Measurements from ENCODE around the gene MLYCD. TPM values are rescaled to one million over a fixed set of nuclear protein-coding genes. Genes with fewer than 3 reads are reported as not detected.

MLYCD gene
- 3.1 TPM for total RNA-seq

DNA sequence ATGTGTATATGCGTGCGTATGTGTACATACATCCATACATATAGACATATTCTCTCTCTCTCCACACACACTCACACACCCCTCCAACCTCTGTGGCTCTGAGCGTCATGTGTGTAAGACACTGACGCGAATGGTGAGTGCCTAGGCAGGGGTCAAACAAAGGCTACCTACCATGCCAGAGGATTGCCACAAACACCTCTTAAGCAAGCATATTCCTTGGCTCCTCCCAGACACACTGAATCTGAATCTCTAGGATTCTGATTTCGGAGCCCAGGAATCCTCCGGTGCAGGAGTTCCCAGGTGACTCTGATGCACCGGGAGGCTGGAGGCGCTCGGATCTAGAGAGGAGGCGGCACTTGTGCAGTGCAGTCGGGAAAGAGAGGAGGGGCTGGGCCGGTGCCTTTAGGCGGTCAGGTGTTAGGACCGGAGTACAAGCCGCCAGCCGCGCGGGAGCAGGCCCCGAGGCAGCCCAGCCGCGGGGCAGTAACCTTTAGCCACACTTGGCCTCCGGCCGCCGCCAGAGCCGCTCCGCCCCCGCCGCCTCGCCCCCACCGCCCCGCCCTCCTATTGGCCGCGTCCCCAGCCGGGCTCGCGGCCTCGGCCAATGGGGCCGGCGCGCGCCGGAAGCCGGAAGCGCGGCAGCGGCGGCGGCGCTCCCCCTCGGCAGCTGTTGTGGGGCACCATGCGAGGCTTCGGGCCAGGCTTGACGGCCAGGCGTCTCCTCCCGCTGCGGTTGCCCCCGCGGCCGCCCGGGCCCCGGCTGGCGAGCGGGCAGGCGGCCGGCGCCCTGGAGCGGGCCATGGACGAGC, at the start of gene MLYCD:
MLYCD (plus strand) TSS at position 653 of the 809 bp plus-strand sequence; CDS start at position 683, 30 bp downstream.
- DNase-seq, result peak; percentile 34

DNA sequence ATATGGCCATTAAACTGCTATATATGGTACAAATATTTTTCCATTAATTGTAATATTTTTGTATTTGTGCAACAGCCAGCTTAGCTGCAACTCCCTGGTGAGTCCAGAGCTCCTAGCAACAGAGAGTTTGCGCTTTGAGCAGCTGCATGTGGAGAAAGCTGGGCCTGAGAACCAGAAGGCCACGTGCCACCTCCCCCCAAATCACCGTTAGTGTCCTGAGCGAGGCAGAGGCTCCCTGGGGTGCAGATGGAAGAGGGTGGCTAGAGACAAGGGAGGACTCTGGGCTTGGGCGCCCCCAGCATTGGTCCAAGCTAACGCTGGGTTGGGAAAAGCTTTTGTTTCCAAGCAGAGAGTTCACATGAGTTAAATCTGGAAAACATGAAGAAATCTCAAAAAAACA, 49.5 kb upstream of the MLYCD start:
- DNase-seq, result no peak

- no peak for DNase-seq
Measured at GRCh38 chr16:83850947-83851346, 48.0 kb upstream of the MLYCD start.

- DNase-seq, result no peak
Measured at GRCh38 chr16:83851473-83851872, 47.4 kb upstream of the MLYCD start.

DNA sequence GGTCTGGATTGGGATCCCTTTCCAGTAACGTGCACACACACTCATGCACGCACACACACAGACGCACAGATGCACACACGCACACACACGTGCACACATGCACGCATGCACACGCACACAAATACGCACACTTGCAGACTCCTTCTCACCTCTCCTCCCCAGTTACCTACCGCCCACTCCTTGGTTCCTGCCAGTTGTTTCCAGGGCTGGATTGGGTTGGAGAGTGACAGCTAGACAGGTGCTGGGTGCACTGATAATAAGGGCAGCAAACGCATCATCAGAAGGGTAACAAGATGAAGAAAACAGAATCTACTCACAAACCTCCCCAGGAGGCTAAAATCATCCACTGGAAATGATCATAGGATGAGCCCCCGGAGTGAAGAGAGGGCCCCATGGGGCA, 46.1 kb upstream of the MLYCD start:
- DNase-seq, result no peak

GRCh38 chr16:83853834-83854233, 45.1 kb upstream of the MLYCD start:
- no peak for DNase-seq

GRCh38 chr16:83854420-83854819, 44.5 kb upstream of the MLYCD start:
- no peak for DNase-seq

GRCh38 chr16:83856792-83857191, 42.1 kb upstream of the MLYCD start:
- no peak for DNase-seq

GRCh38 chr16:83859265-83859664, 39.6 kb upstream of the MLYCD start:
- DNase-seq, result no peak

DNA sequence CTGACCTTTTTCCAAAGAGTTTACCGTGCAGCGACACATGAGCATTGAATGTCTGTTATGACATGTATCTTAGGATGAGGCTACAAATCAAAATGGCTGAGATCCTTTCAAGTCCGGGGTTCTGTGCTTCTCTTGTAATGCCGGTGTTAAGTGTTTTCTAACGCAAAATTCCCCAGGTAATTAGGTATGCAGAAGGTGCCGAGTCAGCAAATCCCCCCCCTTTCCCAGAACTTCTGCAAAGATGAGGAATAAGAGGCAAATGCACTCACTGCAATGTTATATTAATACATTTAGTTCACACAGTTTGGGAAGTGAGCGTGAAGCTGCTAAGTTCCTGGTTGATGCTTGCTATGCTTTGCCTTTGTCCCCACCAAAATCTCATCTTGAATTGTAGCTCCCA, 36.3 kb upstream of the MLYCD start:
- no peak for DNase-seq

DNA sequence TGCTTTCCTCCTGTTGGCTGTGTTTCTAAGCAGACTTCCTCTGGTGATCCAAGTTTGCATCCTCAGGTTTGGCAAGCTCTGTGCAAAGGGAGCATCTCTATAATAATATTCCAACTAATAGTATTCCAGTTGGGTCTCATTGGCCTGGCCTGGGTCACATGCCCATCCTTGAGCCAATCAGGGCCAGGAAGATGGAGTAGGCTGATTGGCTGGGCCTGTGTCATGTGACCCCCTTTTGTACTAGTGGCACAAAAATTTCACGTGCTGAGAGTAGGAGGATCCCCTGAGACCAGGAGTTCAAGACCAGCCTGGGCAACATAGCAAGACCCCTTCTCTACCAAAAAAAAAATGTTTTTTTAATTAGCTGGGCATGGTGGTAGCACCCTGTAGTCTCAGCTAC, 35.2 kb upstream of the MLYCD start:
- DNase-seq, result no peak

DNA sequence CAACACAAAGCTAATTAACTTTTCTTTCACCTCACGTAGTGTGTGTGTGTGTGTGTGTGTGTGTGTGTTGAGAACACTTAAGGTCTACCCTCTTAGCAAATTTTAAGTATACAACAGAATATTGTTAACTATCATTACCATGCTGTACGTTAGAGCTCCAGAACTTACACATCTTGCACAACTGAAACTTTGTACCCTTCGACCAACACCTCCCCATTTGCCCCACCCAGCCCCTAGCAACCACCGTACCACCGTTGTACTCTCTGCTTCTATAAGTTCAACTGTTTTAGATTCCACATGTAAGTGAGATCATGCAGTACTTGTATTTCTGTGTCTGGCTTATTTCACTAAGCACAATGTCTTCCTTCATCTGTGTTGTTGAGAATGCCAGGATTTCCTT, 28.1 kb upstream of the MLYCD start:
- no peak for DNase-seq

GRCh38 chr16:83878838-83879237, 20.1 kb upstream of the MLYCD start:
- peak; percentile 44 for DNase-seq

DNA sequence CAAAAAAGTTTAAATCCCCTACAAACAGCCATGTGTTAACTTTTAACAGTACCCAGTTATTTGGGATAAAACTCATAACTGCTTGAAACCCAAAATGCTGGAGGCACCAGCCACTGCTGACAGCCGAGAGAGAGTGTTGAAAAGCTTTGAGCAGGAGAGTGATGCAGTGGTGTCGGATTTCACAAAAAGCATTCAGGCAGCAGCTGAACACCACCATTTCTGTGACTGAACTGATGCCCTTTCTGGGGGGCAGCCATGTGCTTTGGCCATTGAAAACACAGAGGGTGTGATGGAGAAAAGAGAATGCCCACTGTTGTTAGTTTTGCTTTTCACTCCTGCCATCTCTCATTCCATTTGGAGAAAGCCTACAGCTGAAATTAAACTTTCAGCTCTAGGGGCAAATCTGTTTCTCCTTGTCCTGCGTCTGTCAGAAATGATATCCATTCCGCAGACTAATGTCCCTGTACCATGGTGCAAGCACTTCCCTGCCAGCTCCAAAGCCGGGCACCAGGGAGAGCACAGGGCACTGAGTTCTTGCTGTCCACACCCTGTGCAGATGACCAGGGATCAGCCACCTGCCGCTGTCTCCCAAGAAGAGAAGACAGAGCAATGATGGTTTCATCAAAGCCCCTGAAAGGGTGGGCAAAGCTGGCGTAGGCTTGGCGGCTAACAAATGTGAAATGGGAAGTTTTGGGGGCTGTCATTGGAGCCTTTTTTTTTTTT, 16.6 kb upstream of the MLYCD start:
- DNase-seq, result peak; percentile 17

DNA sequence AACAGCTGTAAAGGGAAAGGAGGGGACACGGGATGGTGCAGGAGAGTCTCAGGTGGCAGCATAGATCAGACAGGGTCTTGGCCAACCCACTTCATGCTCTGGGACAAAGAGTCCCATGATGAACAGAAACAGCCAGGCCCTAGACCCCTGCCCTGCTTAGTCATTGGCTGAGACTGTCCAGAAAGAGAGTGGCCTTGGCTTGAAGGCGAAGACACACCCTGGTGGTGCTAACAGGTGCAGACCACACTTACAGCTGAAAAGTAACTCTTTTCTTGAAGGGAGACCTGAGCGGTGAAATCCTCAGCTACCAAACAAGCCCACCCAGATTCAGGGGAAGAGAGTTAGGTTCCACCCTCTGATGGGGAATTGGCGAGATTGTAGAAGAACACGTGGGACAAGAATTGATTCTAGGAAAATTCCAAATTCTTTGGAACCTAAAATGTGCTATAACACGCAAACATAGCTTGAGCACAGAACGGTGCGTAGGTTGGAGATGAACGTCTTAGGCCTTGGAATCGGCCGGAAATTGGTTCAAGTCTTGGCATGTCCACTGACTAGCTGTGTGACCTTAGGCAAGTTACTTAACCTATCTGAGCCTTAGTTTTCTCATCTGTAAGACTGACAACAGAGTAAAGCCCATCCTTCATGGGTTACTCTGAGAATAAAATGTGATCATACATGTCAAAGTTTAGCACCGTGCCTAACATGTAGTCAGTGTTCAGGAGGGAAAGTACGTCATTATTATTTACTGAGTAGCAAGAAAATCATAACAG, 12.5 kb upstream of the MLYCD start:
- no peak for DNase-seq

DNA sequence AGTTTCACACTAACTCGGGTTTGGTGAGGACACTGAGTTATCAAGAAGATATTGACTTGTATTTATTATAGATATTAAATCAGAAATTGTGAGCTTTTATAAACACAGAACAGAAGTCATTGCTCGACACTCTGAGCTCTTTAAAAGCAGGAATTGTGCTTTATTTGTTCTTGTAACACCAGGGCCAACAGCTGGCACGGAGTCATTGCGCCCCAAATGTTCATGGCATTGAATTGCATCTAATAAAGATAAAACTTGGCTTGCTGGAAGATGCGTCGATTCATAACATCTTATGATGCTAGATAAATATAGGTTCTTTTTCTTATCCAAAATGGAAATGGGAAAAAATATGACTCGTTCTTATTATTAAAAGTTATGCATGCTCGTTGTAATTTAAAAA, 11.8 kb upstream of the MLYCD start:
- DNase-seq, result peak; percentile 68

DNA sequence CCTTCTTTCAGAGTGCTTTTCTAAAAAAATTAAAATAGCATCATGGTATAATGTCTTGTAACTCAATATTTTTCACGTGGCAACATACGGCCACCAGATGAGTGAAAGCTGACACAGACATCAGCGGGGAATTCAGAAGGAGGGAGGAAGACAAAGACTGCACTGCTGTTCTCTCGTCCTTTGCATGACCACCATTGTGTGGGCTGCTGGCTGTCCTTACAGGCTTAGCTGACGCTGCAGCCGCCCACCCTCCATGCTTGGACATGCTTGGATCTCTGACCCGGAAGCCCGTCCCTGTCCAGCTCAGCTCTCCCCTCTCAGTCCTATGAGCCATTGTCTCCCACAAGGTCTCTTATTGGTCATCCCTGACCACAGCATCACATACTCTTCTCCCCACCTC, 11.4 kb upstream of the MLYCD start:
- DNase-seq, result peak; percentile 87

DNA sequence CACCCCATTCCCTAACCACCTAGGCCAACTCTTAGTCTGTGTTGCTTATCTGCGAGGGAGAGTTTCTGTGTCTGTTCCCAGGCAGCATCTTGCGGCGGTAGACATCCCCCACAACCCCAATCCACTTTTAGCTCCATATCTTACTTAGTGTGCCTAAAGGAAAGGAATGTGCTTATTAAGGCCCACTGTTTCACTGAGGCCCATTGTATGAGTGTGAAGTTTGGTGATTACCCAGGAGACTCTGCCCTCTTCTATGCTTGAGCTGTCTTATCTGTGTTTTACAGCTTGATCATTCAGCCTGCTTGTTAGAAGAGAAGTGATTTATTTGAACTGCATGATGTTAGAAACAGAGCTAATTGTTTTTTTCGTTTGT, 10.3 kb upstream of the MLYCD start:
- no peak for DNase-seq

DNA sequence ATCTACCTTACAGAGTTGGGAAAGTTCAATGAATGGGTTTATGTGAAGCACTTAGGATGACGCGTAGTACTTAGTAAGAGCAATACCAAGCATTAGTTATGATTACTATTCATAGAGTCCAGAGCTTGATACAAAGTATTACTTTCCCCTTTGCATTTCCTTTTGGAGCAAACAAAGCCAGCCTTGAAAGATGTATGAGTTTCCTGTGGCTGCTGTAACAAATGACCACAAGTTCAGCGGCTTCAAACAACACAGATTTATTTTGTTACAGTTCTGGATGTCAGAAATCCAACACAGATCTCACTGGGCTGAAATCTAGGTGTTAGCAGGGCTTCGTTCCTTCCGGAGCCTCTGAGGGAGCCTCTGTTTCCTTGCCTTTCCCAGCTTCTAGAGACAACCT, 8.6 kb upstream of the MLYCD start:
- no peak for DNase-seq

DNA sequence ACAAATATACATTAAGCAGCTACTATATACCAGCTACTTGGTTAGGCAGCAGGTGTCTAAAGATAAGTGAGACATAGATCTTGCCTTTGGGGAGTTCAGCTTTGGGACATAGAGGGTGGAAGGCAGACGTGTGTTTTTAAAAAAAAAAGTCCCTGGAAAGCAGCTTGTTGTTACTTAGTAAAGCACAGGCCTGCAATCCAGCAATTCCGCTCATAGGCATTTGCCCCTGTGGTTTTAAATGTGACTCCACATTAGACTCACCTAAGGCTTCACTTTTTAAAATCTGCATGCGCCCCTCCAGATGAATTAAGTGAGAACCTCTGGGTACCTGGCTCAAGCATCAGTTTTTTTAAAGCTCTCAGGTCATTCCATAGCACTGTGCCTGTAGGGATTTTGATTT, 7.2 kb upstream of the MLYCD start:
- no peak for DNase-seq

GRCh38 chr16:83895243-83895642, 3.7 kb upstream of the MLYCD start:
- DNase-seq, result no peak

GRCh38 chr16:83895942-83896341, 3.0 kb upstream of the MLYCD start:
- no peak for DNase-seq

GRCh38 chr16:83899272-83899897, 470 bp downstream of the MLYCD start:
- DNase-seq, result no peak

Measured in skin of body (tissue), 2 donors.